GM21381 (cell line): ENCODE data around the gene PTPRCAP.

Experiments used
- ATAC-seq: cut with Tn5 transposase; IDR thresholded peaks from one replicate; pipeline ENCODE4 v1.9.1; 2021; ENCODE audit warnings: mild to moderate bottlenecking, moderate library complexity; ENCODE audit not compliant: unreplicated experiment

PTPRCAP gene

DNA sequence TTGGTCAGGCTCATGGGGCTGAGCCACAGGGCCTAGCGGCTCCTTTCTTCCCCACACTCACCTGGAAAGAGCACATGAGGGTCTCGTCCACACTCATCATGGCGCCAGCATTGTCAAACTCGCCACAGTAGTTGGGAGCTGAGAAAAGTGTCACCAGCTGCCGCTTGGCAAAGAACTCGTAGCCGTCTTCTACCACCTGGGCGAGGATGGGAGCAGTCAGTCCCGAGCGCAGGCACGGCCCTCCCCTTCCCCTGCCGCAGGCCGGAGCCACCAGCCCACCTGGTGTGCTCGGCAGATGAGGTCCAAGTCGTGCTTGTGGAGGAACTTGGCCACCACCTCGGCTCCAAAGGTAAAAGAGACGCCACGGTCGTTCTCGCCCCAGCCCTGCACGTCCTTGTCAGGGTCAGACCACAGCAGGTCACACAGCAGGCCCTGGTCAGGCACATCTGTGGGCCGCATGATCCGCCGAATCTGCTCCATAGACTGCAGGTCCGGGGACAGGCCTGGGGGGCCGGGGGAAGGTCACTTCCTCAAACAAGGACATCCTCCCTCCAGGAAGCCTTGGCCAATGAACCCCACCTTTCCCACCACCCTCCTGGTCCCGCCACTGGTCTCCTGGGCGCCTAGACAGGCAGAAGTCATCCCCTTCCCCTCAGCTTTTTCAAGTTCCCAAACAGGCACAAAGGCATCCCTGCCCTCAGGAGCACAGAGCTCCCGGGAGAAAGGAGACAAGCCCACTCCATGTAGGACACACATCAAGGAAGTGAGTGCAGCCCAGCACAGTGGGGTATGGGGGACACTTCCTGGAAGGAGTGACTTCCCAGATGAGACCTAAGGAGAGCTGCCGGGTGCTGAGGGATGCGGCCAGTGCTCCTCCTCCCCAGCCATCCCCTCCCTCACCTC lies 38.6 kb downstream of the PTPRCAP start:
- ATAC-seq, result no peak

DNA sequence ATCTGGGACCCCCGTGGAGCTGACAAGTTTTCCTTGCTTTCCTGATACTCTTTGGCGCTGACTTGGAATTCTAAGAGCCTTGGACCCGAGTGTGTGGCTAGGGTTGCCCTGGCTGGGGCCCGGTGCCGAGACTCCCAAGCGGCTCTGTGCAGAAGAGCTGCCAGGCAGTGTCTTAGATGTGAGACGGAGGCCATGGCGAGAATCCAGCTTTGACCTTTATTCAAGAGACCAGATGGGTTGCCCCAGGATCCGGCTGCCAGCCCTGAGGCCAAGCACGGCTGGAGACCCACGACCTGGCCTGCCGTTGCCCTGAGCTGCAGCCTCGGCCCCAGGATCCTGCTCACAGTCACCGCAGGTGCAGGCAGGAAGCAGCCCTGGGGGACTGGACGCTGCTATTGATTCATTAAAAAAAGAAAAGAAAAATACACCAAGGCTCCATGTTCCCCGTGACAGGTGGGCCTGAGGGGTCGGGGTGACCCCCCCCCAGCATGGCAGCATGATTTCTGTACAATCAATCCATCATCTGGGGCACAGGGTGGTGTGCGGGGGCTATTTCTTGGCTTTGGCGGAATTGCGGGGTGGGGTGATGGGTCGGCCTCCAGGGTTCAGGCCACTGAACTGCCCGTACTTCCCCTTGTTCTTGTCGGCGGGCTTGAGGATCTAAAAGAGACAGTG lies 39.4 kb downstream of the PTPRCAP start:
- ATAC-seq, result no peak

DNA sequence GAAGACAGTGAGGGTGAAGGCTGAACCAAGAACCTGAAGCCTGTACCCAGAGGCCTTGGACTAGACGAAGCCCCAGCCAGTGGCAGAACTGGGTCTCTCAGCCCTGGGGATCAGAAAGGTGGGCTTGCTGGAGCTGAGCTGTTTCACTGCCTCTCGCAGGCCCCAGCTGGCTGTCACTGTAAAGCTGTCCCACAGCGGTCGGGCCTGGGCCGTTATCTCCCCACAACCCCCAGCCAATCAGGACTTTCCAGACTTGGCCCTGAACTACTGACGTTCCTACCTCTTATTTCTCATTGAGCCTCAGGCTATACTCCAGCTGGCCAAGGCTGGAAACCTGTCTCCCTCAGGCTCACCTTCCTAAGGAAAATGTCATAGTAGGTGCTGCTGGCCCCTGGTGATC lies 39.9 kb downstream of the PTPRCAP start:
- no peak for ATAC-seq

DNA sequence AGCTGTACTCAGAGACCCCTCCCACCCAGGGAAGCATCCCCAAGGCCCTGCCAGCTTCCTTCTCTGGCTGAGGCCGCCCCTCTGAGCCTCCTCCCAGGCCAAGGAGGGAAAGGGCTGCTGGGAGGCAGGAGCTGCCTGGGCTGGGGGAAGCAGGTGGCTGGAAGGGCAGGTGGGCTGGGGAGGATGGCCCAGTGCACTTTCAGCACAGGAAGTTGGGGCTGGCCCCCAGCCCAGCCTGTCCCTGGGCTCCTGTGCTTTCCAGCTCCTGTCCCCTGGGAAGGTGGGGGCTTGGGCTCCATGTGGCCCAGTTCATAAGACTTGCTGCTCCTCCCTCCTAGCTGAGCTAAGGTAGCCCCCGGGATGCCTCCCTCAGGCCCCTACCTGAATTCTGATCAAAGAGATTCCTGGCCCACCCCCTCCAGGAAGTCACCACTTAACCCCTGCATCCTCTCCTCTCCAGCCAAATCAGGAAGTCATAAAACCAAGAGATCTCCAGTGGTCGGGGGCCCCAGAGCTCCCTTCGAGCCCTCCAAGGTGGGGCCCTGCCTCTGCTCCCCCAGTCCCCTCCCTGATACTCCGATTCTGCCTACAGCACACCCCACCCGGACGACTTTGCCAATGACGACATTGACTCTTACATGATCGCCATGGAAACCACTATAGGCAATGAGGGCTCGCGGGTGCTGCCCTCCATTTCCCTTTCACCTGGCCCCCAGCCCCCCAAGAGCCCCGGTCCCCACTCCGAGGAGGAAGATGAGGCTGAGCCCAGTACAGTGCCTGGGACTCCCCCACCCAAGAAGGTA lies 40.7 kb downstream of the PTPRCAP start:
- no peak for ATAC-seq

DNA sequence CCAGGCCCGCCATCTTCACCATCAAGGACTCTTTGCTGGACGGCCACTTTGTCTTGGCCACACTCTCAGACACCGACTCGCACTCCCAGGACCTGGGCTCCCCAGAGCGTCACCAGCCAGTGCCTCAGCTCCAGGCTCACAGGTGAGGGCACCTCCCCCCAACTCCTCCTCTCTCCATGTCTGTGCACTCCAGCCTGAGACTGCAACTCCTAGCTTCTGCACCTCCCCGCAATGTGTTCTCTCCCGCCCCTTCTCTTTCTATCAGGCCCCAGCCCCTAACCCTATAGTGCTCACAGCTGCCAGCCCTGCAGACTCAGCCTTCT lies 41.3 kb downstream of the PTPRCAP start:
- no peak for ATAC-seq

DNA sequence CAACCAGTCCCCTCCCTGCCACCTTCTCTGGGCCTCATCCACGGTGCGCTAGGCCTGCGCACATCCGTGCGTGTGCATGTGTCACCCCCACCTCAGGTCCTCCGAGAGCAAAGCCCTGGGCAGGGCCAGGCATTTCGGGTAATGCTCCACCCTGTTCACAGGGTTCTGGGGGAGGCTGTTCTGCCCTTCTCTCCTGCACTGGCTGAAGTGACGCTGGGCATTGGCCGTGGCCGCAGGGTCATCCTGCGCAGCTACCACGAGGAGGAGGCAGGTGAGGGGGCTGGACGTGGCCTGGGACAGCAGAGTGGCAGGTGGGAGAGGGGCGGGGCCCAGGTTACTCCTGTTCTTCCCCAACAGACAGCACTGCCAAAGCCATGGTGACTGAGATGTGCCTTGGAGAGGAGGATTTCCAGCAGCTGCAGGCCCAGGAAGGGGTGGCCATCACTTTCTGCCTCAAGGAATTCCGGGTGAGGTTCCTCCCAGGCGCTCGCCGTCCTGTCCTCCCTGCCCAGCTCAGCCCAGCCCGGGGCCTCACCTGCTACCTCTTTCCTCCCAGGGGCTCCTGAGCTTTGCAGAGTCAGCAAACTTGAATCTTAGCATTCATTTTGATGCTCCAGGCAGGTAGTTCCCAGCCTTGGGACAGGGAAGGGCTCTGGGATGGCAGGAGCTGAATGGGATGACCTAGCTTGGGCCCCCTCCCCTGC lies 41.8 kb downstream of the PTPRCAP start:
- no peak for ATAC-seq

DNA sequence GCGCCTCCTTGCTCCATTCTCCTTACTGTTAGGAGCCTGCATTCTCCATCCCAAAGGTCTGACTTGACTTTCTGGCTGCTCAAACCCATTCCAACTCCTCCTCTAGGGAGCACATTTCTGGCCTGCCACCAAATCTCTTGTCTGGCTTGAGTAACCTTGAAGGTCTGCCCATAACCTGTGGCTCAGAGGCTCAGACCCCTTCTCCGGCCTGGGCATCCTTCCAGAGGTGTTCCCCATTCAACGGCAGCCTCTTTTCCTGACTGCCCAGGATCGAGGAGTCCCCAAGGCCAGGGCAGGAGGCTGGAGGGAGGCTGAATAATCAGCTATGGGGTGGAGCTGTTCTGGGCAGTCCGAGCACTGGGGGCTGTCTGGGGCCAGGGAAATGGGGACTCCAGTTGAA lies 43.5 kb downstream of the PTPRCAP start:
- ATAC-seq, result no peak

DNA sequence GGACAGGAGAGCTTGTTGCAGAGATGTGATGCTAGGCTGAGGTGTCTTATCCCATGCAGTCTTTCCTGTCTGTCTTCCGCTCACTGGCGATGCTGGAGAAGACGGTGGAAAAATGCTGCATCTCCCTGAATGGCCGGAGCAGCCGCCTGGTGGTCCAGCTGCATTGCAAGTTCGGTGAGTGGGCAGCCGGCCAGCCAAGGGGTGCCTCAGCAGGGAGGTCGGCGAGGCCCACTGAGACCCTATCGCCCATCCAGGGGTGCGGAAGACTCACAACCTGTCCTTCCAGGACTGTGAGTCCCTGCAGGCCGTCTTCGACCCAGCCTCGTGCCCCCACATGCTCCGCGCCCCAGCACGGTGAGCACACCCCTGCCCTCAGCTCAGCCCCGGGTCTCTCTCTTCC lies 44.0 kb downstream of the PTPRCAP start:
- ATAC-seq, result no peak

DNA sequence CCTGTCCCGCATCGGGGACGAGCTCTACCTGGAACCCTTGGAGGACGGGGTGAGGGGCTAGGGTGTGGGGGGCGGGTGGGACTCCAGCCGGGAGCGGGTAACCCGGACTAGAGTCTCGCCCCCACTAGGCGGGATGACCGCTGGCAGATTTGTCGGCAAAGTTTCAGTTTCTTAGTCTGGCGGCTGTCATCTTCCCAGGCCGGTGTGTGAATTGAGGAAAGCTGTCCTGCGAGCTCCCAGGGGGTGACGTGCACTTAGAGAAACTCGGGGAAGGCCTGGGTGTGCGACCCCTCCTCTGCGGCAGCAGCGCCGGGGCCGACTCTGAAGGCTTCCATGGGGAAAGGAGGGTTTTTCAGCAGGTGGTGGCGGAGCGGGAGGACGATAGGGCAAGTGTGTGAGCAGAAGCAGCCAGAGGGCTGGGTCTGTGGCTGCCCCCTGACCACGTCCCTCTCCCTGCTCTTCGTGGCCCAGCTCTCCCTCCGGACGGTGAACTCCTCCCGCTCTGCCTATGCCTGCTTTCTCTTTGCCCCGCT lies 45.2 kb downstream of the PTPRCAP start:
- ATAC-seq, result peak; percentile 26

DNA sequence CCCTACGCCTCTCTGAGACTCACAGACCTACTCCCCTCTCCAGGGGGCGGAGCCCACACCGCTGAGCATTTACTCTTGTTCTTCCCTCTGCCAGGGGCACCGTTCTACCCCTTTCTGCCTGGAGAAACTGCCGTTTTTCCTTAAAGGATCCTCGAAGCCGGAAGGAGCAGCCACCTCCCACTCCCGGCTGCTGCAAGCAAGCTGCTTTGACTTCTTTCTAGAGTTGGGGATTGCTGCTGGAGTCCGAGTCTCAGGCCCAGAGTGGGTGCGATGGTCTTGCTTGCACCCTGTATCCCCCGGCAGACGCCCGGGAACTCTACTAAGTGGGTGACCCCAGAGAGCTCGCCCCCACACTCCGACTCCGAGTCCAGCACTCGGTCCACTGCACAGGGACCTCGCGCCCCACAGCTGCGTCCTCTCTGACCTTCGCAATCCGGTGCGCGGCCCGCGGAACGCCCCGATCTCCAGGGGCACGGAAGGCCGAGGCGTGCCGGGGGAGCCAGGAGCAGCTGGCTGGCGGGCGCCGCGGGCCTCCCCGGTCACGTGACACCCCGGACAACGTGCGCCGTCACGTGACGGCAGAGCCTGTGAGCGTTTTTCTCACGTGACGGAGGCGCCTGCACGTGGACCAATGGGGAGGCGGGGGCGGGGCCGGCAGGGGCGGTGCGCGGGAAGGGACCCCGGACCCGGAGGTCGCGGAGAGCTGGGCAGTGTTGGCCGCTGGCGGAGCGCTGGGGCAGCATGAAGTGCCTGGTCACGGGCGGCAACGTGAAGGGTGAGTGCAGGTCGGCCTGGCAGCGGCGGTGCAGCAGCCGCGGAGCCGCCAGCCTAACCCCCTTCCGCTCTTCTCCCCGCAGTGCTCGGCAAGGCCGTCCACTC lies 45.9 kb downstream of the PTPRCAP start, which contains the start of gene RAD9A:
Gene RAD9A, plus strand, starts transcription at position 683 of the 879 bp plus-strand sequence. Its CDS starts 59 bp downstream, at position 742.
- ATAC-seq, result peak; percentile 57

DNA sequence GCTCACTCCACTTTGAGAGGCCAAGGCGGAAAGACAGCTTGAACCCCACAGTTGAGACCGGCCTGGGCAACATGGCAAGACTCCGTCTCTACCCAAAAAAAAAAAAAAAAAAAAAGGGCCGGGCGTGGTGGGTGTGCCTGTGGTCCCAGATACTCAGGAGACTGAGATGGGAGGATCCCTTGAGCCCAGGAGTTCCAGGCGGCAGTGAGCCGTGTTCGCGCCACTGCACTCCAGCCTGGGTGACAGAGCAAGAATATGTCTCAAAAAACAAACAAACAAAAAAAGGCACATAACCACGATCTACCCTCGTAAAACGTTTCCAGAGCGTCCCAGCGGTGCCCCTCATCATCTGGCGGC lies 46.6 kb downstream of the PTPRCAP start:
- no peak for ATAC-seq

DNA sequence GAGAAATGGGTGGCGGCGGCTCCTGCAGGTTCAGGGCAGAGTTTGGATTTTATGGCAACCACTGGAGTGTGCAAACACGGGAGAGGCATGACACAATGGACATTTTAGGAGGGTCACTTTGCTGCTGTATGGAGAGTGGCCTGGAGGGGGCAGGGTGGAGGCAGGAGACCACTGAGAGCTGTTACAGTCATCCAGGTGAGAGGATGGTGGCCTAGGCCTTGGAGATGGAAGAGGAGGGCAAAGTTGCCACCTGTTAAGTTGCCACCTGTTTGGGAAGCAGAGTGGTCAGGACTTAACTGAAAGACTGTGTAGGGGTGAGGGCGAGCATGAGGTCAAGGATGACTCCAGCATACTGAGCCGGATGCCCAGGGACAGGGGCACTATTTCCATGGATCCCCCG lies 48.0 kb downstream of the PTPRCAP start:
- ATAC-seq, result no peak

DNA sequence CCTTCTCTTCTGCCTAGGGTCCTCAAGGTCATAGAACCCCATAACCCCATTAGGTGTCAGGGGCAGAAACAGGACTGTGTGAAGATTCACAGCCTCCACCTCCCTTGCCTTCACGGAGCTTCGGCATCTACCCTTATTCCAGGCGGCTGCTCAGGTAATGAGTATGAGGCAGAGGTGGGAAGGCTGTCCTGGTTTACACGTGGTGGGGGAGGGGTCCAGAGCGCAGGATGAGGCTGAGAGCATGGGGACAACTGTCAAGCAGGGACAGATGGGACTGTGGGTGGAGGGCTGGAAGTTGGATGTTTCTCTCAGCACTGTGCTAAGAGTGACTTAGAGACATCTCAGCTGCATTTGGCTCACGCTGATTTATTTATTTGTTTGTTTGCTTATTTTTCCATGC lies 50.0 kb downstream of the PTPRCAP start:
- no peak for ATAC-seq

DNA sequence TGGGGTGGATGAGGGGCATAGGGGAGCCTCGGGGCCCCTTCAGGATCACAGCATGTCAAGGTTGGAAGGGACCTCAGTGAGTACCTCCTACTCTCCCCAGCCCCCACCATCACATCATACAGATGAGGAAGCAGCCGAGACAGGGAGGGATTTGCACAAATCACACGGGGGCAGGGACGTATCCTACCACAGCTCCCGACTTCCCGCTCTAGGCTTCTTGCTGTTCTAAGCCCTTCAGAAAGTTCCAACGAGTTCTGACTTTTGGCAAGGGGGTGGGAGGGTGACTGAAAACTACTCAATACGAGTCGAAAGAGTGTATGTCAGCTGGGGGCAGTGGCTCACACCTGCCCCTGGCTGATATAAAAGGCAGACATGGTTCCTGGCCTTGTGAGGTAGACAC lies 50.4 kb downstream of the PTPRCAP start:
- ATAC-seq, result no peak
